ENCODE data around the gene ZBTB8A. TPM values are rescaled to one million over a fixed set of nuclear protein-coding genes. Genes with fewer than 3 reads are reported as not detected.

ZBTB8A gene
- total RNA-seq, 1 experiment from 2014 or later: 11.5 TPM

DNA sequence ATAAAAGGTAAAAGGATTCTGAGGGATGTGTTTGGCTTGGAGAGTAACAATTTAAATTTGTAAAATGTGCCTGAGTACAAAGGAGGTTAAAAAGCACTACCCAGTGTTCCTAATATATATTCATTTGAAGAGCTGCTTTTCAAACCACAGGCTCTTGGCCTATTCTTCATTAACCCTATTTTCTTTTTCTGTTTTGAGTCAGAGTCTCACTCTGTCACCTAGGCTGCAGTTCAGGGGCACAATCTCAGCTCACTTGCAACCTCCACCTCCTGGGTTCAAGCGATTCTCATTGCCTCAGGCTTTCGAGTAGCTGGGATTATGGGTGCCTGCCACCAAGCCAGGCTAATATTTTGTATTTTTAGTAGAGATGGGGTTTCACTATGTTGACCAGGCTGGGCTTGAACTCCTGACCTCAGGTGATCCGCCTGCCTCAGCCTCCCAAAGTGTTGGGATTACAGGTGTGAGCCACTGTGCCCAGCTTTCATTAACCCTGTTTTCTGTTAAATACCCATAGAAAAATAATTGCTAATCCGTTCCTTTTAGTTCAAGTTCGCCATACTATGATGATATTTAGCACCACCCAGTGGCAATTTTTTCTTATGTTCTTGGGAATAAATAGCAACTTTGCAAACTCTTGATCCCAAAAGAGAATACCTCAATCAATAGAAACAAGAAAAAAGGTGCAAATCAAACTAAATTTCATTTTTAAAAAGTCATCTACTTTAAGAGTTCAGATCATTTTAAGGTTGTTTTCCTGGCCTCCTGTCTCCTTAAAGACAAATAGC is 80.7 kb downstream of the ZBTB8A start:
- Mint-ChIP-seq H3K27ac (ENCODE audit: low read depth, unreplicated experiment) (no peak overlapping the region), H3K4me1 (ENCODE audit: insufficient read depth, unreplicated experiment) (no peaks in the 10 kb centered on the region)
- intact Hi-C loops (cut with micrococcal nuclease): no loop called here

DNA sequence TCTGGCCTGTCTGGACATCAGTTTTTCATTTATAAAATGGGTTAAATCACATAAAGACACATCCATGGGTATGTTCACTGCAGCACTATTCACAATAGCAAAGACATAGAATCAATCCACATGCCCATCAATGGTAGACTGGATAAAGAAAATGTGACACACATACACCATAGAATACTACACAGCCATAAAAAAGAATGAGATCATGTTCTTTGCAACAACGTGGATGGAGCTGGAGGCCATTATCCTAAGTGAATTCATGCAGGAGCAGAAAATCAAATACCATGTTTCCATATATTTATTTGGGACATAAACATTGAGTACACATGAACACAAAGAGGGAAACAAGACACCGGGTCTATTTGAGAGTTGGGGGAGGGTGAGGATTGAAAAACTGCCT is 83.0 kb downstream of the ZBTB8A start:
- peaks cover 64% of the 10 kb centered on the region for H3K36me3 Mint-ChIP-seq (ENCODE audit: insufficient read depth, unreplicated experiment)
- no TSS peak for BruUV-seq (replicated peaks)
- no peaks in the 10 kb centered on the region for H3K9me3 Mint-ChIP-seq (ENCODE audit: unreplicated experiment)
- no peak overlapping the region for H3K4me3 Mint-ChIP-seq (ENCODE audit: unreplicated experiment)
- no peak overlapping the region for H3K27ac Mint-ChIP-seq (ENCODE audit: low read depth, unreplicated experiment)
- POLR2A ChIA-PET: interaction anchor here (0.6 to 1.1 kb wide), 3 partner anchors 10 to 206 kb away, joined by 3 read pairs; partner anchors contain the start of gene RBBP4
- CTCF ChIA-PET: interaction anchor here (0.6 kb wide), 1 partner anchor 1494 kb away, joined by 5 read pairs; no protein-coding TSS in a partner anchor
- intact Hi-C loops (cut with micrococcal nuclease): no loop called here
- DNase-seq (ENCODE audit: unreplicated experiment): no peak
- no peaks in the 10 kb centered on the region for H3K27me3 Mint-ChIP-seq (ENCODE audit: insufficient read depth, unreplicated experiment)
- TF ChIP-seq, protein P1, sequence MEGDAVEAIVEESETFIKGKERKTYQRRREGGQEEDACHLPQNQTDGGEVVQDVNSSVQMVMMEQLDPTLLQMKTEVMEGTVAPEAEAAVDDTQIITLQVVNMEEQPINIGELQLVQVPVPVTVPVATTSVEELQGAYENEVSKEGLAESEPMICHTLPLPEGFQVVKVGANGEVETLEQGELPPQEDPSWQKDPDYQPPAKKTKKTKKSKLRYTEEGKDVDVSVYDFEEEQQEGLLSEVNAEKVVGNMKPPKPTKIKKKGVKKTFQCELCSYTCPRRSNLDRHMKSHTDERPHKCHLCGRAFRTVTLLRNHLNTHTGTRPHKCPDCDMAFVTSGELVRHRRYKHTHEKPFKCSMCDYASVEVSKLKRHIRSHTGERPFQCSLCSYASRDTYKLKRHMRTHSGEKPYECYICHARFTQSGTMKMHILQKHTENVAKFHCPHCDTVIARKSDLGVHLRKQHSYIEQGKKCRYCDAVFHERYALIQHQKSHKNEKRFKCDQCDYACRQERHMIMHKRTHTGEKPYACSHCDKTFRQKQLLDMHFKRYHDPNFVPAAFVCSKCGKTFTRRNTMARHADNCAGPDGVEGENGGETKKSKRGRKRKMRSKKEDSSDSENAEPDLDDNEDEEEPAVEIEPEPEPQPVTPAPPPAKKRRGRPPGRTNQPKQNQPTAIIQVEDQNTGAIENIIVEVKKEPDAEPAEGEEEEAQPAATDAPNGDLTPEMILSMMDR (IDR thresholded peaks at IDR 0.05; ENCODE audit: unreplicated experiment): no peak
- H3K4me1 Mint-ChIP-seq (ENCODE audit: insufficient read depth, unreplicated experiment): no peaks in the 10 kb centered on the region

More for the DNA sequence above, 80.7 kb downstream of the ZBTB8A start:
- BruUV-seq (replicated peaks): no TSS peak
- peak; percentile 20 for DNase-seq (ENCODE audit: unreplicated experiment)
- no peaks in the 10 kb centered on the region for H3K9me3 Mint-ChIP-seq (ENCODE audit: unreplicated experiment)
- no peak overlapping the region for H3K4me3 Mint-ChIP-seq (ENCODE audit: unreplicated experiment)
- POLR2A ChIA-PET: interaction anchor here (0.6 to 1.1 kb wide), 3 partner anchors 9 to 225 kb away, joined by 3 read pairs; no protein-coding TSS in a partner anchor
- H3K27me3 Mint-ChIP-seq (ENCODE audit: insufficient read depth, unreplicated experiment): no peaks in the 10 kb centered on the region
- TF ChIP-seq, protein P1 (IDR thresholded peaks at IDR 0.05; ENCODE audit: unreplicated experiment): no peak
- peaks cover 52% of the 10 kb centered on the region for H3K36me3 Mint-ChIP-seq (ENCODE audit: insufficient read depth, unreplicated experiment)
- CTCF ChIA-PET: interaction anchor here (1.0 to 1.7 kb wide), 7 partner anchors 8 to 218 kb away, joined by 3 to 7 read pairs (median 5); no protein-coding TSS in a partner anchor

DNA sequence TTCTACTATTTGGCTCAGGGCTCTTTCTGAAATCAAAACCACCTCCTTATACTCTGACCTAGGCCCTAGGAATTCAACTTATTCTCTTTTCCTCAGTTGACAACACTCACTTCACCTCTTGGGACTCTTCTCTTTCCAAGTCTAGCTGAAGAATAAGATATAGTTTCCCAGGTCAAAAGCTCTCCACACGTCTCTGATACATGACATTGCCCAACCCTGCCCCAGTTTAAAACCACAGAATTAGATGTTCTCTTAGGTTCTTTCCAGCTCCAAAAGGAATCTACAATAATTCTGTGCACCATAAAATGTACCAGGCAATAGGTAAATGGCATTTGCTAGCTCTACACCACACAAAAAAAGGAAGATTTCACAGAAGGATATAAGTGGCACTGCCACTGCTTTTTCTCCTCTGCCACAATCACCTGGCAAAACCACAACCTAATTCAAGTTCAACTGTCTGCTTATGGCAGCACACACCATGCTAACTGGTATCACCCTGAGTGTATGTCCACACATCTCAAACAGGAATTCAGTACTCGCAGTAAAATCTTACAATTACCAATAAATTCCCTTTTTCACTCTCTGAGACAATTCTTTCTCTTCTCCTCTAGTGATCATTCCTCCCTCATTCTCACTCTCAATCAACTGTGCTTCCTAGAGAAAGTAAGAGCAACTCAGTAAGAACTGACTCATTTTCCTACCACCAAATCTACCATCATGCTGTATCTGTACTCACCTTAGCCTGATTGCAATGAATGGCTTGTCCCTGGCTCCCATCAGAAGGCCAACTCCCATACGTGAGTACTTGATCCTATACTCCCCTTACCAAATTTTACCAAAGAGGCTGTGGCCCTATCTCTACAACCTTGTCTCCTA is 83.8 kb downstream of the ZBTB8A start:
- TF ChIP-seq, protein P1 (IDR thresholded peaks at IDR 0.05; ENCODE audit: unreplicated experiment): no peak
- Mint-ChIP-seq H3K9me3 (ENCODE audit: unreplicated experiment) (no peaks in the 10 kb centered on the region), H3K27ac (ENCODE audit: low read depth, unreplicated experiment) (peak overlapping the region; percentile 24), H3K4me1 (ENCODE audit: insufficient read depth, unreplicated experiment) (no peaks in the 10 kb centered on the region), H3K4me3 (ENCODE audit: unreplicated experiment) (no peak overlapping the region), H3K36me3 (ENCODE audit: insufficient read depth, unreplicated experiment) (peaks cover 72% of the 10 kb centered on the region), H3K27me3 (ENCODE audit: insufficient read depth, unreplicated experiment) (no peaks in the 10 kb centered on the region)
- CTCF ChIA-PET: interaction anchor here (0.6 kb wide), 1 partner anchor 96 kb away, joined by 3 read pairs; no protein-coding TSS in a partner anchor
- intact Hi-C loops (cut with micrococcal nuclease): no loop called here
- BruUV-seq (replicated peaks): no TSS peak
- DNase-seq (ENCODE audit: unreplicated experiment): no peak
- POLR2A ChIA-PET: interaction anchor here (1.1 kb wide), 1 partner anchor 28 kb away, joined by 3 read pairs; the partner anchor contains the start of gene RBBP4

DNA sequence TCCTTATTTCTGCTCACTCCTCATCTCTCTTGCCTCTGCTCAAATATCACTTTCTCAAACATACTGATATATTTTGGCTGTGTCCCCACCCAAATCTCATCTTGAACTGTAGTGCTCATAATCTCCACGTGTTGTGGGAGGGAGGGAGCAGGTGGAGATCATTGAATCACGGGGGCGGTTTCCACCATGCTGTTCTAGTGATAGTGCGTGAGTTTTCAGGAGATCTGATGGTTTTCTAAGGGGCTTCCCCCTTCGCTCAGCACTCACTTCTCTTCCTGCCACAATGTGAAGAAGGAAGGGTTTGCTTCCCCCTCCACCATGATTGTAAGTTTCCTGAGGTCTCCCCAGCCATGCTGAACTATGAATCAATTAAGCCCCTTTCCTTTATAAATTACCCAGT is 84.5 kb downstream of the ZBTB8A start:
- Mint-ChIP-seq H3K4me1 (ENCODE audit: insufficient read depth, unreplicated experiment) (no peaks in the 10 kb centered on the region), H3K9me3 (ENCODE audit: unreplicated experiment) (no peaks in the 10 kb centered on the region), H3K27ac (ENCODE audit: low read depth, unreplicated experiment) (peak overlapping the region; percentile 24), H3K36me3 (ENCODE audit: insufficient read depth, unreplicated experiment) (peaks cover 79% of the 10 kb centered on the region), H3K27me3 (ENCODE audit: insufficient read depth, unreplicated experiment) (no peaks in the 10 kb centered on the region), H3K4me3 (ENCODE audit: unreplicated experiment) (no peak overlapping the region)
- BruUV-seq (replicated peaks): no TSS peak
- intact Hi-C loops (cut with micrococcal nuclease): no loop called here
- TF ChIP-seq, protein P1 (IDR thresholded peaks at IDR 0.05; ENCODE audit: unreplicated experiment): no peak
- CTCF ChIA-PET: no interaction called here
- no peak for DNase-seq (ENCODE audit: unreplicated experiment)
- POLR2A ChIA-PET: no interaction called here
